ENCODE data around the gene C16orf46. TPM values are rescaled to one million over a fixed set of nuclear protein-coding genes. Genes with fewer than 3 reads are reported as not detected.

Gene C16orf46
- total RNA-seq, 1 experiment from 2014 or later: 1.7 TPM

DNA sequence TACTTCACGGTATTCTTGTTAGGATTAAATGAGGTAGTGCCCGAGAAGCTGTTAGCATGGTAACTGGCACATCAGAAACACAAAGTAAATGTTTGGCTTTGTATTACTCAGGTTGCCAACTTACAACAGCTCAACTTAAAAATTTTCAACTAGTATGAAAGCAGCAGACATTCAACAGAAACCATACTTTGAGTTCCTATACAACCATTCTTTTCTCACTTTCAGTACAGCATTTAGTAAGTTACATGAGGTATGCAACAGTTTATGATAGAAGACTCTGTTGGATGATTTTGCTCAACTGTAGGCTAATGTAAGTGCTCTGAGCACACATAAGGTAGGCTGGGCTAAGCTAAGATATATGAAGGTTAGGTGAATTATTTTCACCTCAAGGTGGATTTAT is 62.4 kb downstream of the C16orf46 start:
- no peak for ATAC-seq
- no peak overlapping the region for H2AFZ ChIP-seq (ENCODE audit: low read depth, low read length, poor library complexity, severe bottlenecking)
- no peaks in the 10 kb centered on the region for H3K9me3 ChIP-seq (ENCODE audit: control insufficient read depth in 1 of 2, insufficient read depth in 1 of 2, low read depth in 1 of 2, low read length in 2 of 2)
- H3K4me3 ChIP-seq (replicated peaks in 1 of 2; ENCODE audit: low read depth in 1 of 2, low read length in 2 of 2): no peak overlapping the region
- ChIA-PET POLR2A (no interaction called here), RAD21 (ENCODE audit: low non-redundant PET in 1 of 2, low total read pairs in 2 of 2, uncharacterized antibody in 2 of 2, unreplicated experiment in 2 of 2) (no interaction called here), CTCF (interaction anchor here (0.9 to 1.0 kb wide), 2 partner anchors 10 to 21 kb away, joined by 3 to 4 read pairs; partner anchors contain the start of gene ATMIN)
- TF ChIP-seq, protein P1, sequence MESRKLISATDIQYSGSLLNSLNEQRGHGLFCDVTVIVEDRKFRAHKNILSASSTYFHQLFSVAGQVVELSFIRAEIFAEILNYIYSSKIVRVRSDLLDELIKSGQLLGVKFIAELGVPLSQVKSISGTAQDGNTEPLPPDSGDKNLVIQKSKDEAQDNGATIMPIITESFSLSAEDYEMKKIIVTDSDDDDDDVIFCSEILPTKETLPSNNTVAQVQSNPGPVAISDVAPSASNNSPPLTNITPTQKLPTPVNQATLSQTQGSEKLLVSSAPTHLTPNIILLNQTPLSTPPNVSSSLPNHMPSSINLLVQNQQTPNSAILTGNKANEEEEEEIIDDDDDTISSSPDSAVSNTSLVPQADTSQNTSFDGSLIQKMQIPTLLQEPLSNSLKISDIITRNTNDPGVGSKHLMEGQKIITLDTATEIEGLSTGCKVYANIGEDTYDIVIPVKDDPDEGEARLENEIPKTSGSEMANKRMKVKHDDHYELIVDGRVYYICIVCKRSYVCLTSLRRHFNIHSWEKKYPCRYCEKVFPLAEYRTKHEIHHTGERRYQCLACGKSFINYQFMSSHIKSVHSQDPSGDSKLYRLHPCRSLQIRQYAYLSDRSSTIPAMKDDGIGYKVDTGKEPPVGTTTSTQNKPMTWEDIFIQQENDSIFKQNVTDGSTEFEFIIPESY (IDR thresholded peaks at IDR 0.05; ENCODE audit: extremely low read depth, insufficient replicate concordance, low read length): no peak
- TF ChIP-seq ELF1 (IDR thresholded peaks at IDR 0.05; ENCODE audit: borderline replicate concordance, low read depth): no peak
- TF ChIP-seq EZH2 (IDR thresholded peaks at IDR 0.05): no peak
- TF ChIP-seq, protein P2, sequence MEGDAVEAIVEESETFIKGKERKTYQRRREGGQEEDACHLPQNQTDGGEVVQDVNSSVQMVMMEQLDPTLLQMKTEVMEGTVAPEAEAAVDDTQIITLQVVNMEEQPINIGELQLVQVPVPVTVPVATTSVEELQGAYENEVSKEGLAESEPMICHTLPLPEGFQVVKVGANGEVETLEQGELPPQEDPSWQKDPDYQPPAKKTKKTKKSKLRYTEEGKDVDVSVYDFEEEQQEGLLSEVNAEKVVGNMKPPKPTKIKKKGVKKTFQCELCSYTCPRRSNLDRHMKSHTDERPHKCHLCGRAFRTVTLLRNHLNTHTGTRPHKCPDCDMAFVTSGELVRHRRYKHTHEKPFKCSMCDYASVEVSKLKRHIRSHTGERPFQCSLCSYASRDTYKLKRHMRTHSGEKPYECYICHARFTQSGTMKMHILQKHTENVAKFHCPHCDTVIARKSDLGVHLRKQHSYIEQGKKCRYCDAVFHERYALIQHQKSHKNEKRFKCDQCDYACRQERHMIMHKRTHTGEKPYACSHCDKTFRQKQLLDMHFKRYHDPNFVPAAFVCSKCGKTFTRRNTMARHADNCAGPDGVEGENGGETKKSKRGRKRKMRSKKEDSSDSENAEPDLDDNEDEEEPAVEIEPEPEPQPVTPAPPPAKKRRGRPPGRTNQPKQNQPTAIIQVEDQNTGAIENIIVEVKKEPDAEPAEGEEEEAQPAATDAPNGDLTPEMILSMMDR (IDR thresholded peaks at IDR 0.05 in 2 of 3, conservative IDR thresholded peaks at IDR 0.05 in 1 of 3; ENCODE audit: borderline replicate concordance in 1 of 3, insufficient read depth in 1 of 3, low read depth in 2 of 3, low read length in 2 of 3): no peak
- TF ChIP-seq, protein P3, sequence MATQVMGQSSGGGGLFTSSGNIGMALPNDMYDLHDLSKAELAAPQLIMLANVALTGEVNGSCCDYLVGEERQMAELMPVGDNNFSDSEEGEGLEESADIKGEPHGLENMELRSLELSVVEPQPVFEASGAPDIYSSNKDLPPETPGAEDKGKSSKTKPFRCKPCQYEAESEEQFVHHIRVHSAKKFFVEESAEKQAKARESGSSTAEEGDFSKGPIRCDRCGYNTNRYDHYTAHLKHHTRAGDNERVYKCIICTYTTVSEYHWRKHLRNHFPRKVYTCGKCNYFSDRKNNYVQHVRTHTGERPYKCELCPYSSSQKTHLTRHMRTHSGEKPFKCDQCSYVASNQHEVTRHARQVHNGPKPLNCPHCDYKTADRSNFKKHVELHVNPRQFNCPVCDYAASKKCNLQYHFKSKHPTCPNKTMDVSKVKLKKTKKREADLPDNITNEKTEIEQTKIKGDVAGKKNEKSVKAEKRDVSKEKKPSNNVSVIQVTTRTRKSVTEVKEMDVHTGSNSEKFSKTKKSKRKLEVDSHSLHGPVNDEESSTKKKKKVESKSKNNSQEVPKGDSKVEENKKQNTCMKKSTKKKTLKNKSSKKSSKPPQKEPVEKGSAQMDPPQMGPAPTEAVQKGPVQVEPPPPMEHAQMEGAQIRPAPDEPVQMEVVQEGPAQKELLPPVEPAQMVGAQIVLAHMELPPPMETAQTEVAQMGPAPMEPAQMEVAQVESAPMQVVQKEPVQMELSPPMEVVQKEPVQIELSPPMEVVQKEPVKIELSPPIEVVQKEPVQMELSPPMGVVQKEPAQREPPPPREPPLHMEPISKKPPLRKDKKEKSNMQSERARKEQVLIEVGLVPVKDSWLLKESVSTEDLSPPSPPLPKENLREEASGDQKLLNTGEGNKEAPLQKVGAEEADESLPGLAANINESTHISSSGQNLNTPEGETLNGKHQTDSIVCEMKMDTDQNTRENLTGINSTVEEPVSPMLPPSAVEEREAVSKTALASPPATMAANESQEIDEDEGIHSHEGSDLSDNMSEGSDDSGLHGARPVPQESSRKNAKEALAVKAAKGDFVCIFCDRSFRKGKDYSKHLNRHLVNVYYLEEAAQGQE (IDR thresholded peaks at IDR 0.05; ENCODE audit: low read depth): no peak
- no peak overlapping the region for H3K27ac ChIP-seq (ENCODE audit: low read depth, low read length)
- H3K79me2 ChIP-seq (ENCODE audit: insufficient read depth, low read length): peaks cover 30% of the 10 kb centered on the region
- H3K4me2 ChIP-seq (ENCODE audit: low read length): no peak overlapping the region
- H3K36me3 ChIP-seq (ENCODE audit: control insufficient read depth in 1 of 2, insufficient read depth in 2 of 2, low read length in 2 of 2): peaks cover 57 to 68% of the 10 kb centered on the region in 2 experiments
- H3K9me2 ChIP-seq (ENCODE audit: insufficient read depth): no peaks in the 10 kb centered on the region
- H3K4me1 ChIP-seq (ENCODE audit: control insufficient read depth in 1 of 2, insufficient read depth in 2 of 2, low read length in 2 of 2): no peaks in the 10 kb centered on the region
- no peak for DNase-seq (ENCODE audit: low read depth, low spot score)
- H3K27me3 ChIP-seq (ENCODE audit: insufficient read depth, low read length): no peaks in the 10 kb centered on the region
- no peaks in the 10 kb centered on the region for H4K20me1 ChIP-seq (ENCODE audit: insufficient read depth)
- BruUV-seq (replicated peaks): no TSS peak
- H3K9ac ChIP-seq (ENCODE audit: low read length): no peak overlapping the region
- intact Hi-C loops (cut with micrococcal nuclease): no loop called here
